DOHH2 (cell line): ENCODE results near the gene LRRC39.

Source experiments
- H3F3A ChIP-seq: fragments of 200-600 bp; sonication (generic), shearing (Covaris generic); 2 replicates; pipeline ENCODE4 v1.6.0; 2016; ENCODE audit warnings: antibody characterized with exemption, mild to moderate bottlenecking; ENCODE audit not compliant: control insufficient read depth, insufficient read depth
- H3K27ac ChIP-seq: fragments of 200-600 bp; sonication (generic); 2 replicates; pipeline ENCODE4 v1.5.1; 2014; ENCODE audit warnings: low read depth, mild to moderate bottlenecking, low read length, moderate library complexity
- H3K27me3 ChIP-seq: fragments of 200-600 bp; sonication (generic); 2 replicates; pipeline ENCODE4 v1.6.1; 2014; ENCODE audit warnings: mild to moderate bottlenecking, low read length, mixed read lengths; ENCODE audit not compliant: control insufficient read depth
- H3K36me3 ChIP-seq: fragments of 200-600 bp; sonication (generic); 2 replicates; pipeline ENCODE4 v1.6.1; 2014; ENCODE audit warnings: mild to moderate bottlenecking, low read length, moderate library complexity, mixed read lengths; ENCODE audit not compliant: control insufficient read depth
- H3K4me1 ChIP-seq: fragments of 200-600 bp; sonication (generic); 2 replicates; pipeline ENCODE4 v1.6.1; 2014; ENCODE audit warnings: mild to moderate bottlenecking, low read length, mixed read lengths; ENCODE audit not compliant: control insufficient read depth
- H3K4me2 ChIP-seq: fragments of 200-600 bp; sonication (generic); 2 replicates; pipeline ENCODE4 v1.6.0; 2014; ENCODE audit warnings: mild to moderate bottlenecking, low read length, moderate library complexity
- H3K4me3 ChIP-seq: fragments of 200-600 bp; sonication (generic); 2 replicates; pipeline ENCODE4 v1.5.1; 2014; ENCODE audit warnings: mild to moderate bottlenecking, low read length, mixed read lengths
- H3K79me2 ChIP-seq: fragments of 200-600 bp; sonication (generic); 2 replicates; pipeline ENCODE4 v1.6.1; 2014; ENCODE audit warnings: mild to moderate bottlenecking, low read length, mixed read lengths; ENCODE audit not compliant: control insufficient read depth
- H3K9me2 ChIP-seq: fragments of 200-600 bp; sonication (generic); replicated peaks from 2 replicates; pipeline ENCODE4 v1.6.1; 2014; ENCODE audit warnings: mild to moderate bottlenecking, low read length, mixed read lengths; ENCODE audit not compliant: control insufficient read depth
- H3K9me3 ChIP-seq: fragments of 200-600 bp; sonication (generic); 2 replicates; pipeline ENCODE4 v1.6.1; 2014; ENCODE audit warnings: antibody characterized with exemption, low read length, mixed read lengths; ENCODE audit not compliant: control insufficient read depth, insufficient read depth
- H4K20me1 ChIP-seq: fragments of 200-600 bp; sonication (generic); 2 replicates; pipeline ENCODE4 v1.6.0; 2014; ENCODE audit warnings: low read depth, mild to moderate bottlenecking, antibody characterized with exemption, low read length, moderate library complexity; ENCODE audit not compliant: control insufficient read depth, insufficient read depth
- CTCF ChIP-seq: fragments of 200-600 bp; sonication (generic); IDR thresholded peaks from one replicate; pipeline ENCODE4 v1.5.1; 2014; ENCODE audit warnings: antibody characterized with exemption, mild to moderate bottlenecking, low read depth, low read length; ENCODE audit not compliant: poor library complexity, severe bottlenecking
- EZH2phosphoT487 ChIP-seq: fragments of 200-600 bp; sonication (generic); IDR thresholded peaks from 2 replicates; pipeline ENCODE4 v1.6.1; 2017; ENCODE audit warnings: borderline replicate concordance, mild to moderate bottlenecking, antibody characterized with exemption, low read length, moderate library complexity, mixed read lengths

LRRC39 gene

DNA sequence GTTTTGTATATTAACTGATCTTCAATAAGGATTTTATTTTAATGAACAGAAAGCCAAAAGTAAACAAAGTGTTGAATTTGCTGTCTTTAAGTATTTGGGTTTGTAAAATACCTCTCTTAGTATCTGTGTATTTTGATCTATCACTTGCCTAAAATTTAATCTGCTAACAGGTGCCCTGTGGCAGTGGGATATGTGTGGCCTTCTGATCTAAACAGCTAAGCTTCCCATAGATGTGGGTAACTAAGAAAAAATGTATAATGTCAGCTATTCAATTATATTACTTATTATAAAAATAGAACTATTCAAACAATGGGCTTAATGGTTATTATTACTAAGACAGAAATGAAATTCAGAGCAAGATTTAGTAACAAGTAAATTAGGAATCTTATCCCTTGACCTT, 15.2 kb downstream of the LRRC39 start:
- Histone ChIP-seq H3K4me3 (no peak overlapping the region), H4K20me1 (no peaks in the 10 kb centered on the region), H3F3A (no peaks in the 10 kb centered on the region), H3K79me2 (no peaks in the 10 kb centered on the region), H3K27me3 (no peaks in the 10 kb centered on the region), H3K9me2 (no peaks in the 10 kb centered on the region), H3K4me1 (no peaks in the 10 kb centered on the region), H3K4me2 (no peak overlapping the region), H3K36me3 (no peaks in the 10 kb centered on the region), H3K27ac (no peak overlapping the region), H3K9me3 (no peaks in the 10 kb centered on the region)
- TF ChIP-seq CTCF (no peak), EZH2phosphoT487 (no peak)

GRCh38 chr1:100152271-100152670, 25.8 kb downstream of the LRRC39 start:
- peaks cover 10% of the 10 kb centered on the region for H3K4me1 ChIP-seq
- H3K4me2 ChIP-seq: no peak overlapping the region
- peaks cover 26% of the 10 kb centered on the region for H3K36me3 ChIP-seq
- H3K9me3 ChIP-seq: no peaks in the 10 kb centered on the region
- H3F3A ChIP-seq: peaks cover 7% of the 10 kb centered on the region
- H3K79me2 ChIP-seq: no peaks in the 10 kb centered on the region
- no peak overlapping the region for H3K4me3 ChIP-seq
- H3K27me3 ChIP-seq: no peaks in the 10 kb centered on the region
- no peaks in the 10 kb centered on the region for H3K9me2 ChIP-seq
- 0 out of 2 replicates have a peak, but pooled peaks cover 1% of the 10 kb centered on the region for H4K20me1 ChIP-seq
- TF ChIP-seq EZH2phosphoT487: no peak
- TF ChIP-seq CTCF: no peak
- no peak overlapping the region for H3K27ac ChIP-seq

- H3K4me2 ChIP-seq: no peak overlapping the region
- TF ChIP-seq EZH2phosphoT487 (no peak), CTCF (no peak)
- H3K9me3 ChIP-seq: no peaks in the 10 kb centered on the region
- no peak overlapping the region for H3K4me3 ChIP-seq
- peaks cover 7% of the 10 kb centered on the region for H3F3A ChIP-seq
- H3K9me2 ChIP-seq: no peaks in the 10 kb centered on the region
- no peaks in the 10 kb centered on the region for H3K79me2 ChIP-seq
- peaks cover 10% of the 10 kb centered on the region for H3K4me1 ChIP-seq
- H3K27me3 ChIP-seq: no peaks in the 10 kb centered on the region
- peaks cover 29% of the 10 kb centered on the region for H3K36me3 ChIP-seq
- no peak overlapping the region for H3K27ac ChIP-seq
- H4K20me1 ChIP-seq: 0 out of 2 replicates have a peak, but pooled peaks cover 3% of the 10 kb centered on the region
Measured at GRCh38 chr1:100151679-100152078, 26.4 kb downstream of the LRRC39 start.

DNA sequence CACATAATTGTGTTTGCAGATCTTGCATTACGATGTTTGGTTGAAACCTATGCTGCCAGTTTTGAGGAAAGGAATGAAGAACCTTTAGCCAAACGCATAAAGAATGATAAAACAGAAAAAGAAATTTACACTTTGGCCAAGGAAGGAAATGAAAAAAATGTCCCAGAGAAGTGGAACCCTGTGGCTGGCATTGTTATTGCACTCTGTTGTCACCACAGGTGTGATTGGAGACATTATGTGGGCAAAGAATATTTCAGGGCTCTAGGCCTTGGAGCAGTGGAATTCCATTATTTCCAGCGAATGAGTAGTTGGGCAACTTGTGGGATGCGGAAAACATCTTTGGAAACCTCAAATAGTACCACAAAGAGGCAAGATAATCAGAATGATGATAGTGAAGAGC, 30.2 kb downstream of the LRRC39 start:
- Histone ChIP-seq H3K9me3 (no peaks in the 10 kb centered on the region), H3K9me2 (no peaks in the 10 kb centered on the region), H3F3A (peaks cover 8% of the 10 kb centered on the region), H3K4me3 (no peak overlapping the region), H3K27ac (no peak overlapping the region), H3K4me2 (no peak overlapping the region), H4K20me1 (0 out of 2 replicates have a peak, but pooled peaks cover 3% of the 10 kb centered on the region), H3K4me1 (peaks cover 10% of the 10 kb centered on the region), H3K36me3 (peaks cover 65% of the 10 kb centered on the region), H3K27me3 (no peaks in the 10 kb centered on the region), H3K79me2 (no peaks in the 10 kb centered on the region)
- TF ChIP-seq CTCF (no peak), EZH2phosphoT487 (no peak)
